ENCODE data around the gene TNF. TPM values are rescaled to one million over a fixed set of nuclear protein-coding genes. Genes with fewer than 3 reads are reported as not detected.

Gene TNF
- total RNA-seq, 1 experiment from 2014 or later = not detected

DNA sequence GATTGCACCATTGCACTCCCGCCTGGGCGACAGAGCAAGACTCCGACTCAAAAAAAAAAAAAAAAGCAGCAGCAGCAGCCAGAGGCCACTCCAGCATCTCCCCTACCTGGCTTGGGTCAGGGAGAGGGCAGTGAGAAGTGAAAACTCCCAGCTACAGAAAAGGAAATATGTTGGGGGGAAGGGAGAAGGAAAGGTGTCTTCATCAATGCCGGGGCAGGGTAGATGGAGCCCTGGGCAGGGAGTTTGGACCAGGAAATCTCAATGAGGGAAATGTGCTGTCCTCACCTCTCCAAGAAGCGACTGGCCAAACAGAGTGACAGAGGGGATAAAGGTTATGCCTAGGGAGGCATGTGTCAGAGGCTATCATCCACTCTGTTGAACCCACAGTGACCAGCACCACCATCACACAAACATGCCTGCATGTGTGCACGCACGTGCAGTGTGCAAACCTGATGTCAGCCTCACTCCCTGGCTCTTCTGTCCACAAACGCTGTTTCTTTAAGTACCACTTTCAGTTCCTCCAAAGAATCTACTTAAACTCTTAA, 38.8 kb downstream of the TNF start:
- Histone ChIP-seq H3K27ac (no peak overlapping the region), H3K4me3 (no peak overlapping the region), H3K36me3 (no peaks in the 10 kb centered on the region), H3K9me3 (replicated peaks) (no peaks in the 10 kb centered on the region), H3K4me1 (replicated peaks) (no peaks in the 10 kb centered on the region), H3K27me3 (replicated peaks) (no peaks in the 10 kb centered on the region)
- DNase-seq (ENCODE audit: low read depth in 1 of 2, low spot score in 2 of 2) = no peak

DNA sequence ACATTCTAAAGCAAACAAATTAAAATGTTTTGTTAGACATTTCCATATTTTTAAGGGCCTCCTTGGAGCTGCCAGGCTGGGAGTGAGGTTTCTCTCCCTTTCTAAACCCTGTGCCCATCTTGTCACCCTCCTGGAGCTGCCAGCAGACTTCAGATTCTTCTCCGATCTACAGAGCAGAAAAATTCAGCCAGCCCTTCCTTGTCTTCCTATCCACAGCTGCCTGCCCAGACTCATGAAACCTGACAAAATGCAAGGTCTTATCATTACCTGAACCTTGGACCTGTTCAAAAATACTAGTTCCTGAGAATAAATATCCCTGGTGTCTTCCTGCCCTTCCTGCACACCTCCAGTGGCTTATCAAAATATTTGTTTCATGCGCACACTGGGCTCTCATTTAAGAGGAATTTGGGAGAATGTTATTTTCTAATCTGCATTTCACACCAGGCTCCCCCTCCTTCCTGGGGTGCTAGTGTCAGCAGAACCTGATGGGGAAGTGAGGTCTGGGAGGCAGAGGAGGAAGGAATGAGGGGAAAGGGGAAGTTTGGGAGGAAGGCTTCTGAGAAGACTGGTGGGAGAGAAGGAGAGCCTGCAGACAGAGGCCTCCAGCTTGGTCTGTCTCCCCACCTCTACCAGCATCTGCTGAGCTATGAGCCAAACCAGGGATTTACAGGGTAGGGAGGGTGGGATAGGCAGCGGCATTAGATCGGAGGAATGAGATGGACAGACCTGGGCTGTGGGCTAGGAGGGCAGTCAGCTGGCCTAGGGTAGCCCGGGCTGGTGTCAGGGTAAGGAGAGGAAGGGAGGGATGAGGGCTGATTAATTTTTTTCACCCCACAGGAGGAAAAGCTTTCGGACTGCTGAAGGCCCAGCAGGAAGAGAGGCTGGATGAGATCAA, 39.6 kb downstream of the TNF start, which contains the start of gene AIF1:
Gene AIF1, plus strand, starts transcription at position 551 of the 895 bp plus-strand sequence. Its CDS starts 96 bp downstream, at position 647.
- DNase-seq (ENCODE audit: low read depth in 1 of 2, low spot score in 2 of 2) = no peak
- H3K36me3 ChIP-seq = no peaks in the 10 kb centered on the region

DNA sequence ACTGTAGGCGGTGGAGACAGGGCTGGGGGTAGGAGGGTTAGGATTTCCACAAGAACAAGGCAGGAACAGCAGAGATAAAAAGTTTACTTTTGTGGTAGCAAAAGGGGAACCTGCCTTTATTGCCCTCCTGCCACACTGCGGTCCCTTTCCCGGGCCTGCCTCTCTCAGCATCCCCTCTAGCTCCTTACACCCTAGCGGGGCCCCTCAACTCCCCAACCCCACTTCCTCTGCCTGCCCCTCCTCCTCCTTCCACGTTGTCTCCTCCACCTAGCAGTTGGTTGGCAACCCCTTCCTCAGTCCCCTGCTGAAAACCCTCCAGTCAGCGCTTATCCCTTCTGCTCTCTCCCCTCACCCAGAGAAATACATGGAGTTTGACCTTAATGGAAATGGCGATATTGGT, 40.4 kb downstream of the TNF start:
- no peaks in the 10 kb centered on the region; the same call in 1 of the 2 replicates for H3K4me1 ChIP-seq (replicated peaks)
- H3K27ac ChIP-seq = no peak overlapping the region
- no peaks in the 10 kb centered on the region for H3K27me3 ChIP-seq (replicated peaks)
- DNase-seq (ENCODE audit: low read depth in 1 of 2, low spot score in 2 of 2) = no peak
- no peaks in the 10 kb centered on the region for H3K9me3 ChIP-seq (replicated peaks)
- H3K36me3 ChIP-seq = peaks cover 1% of the 10 kb centered on the region
- H3K4me3 ChIP-seq = no peak overlapping the region

More for the DNA sequence above, 39.6 kb downstream of the TNF start, which contains the start of gene AIF1:
- Histone ChIP-seq H3K9me3 (replicated peaks) (no peaks in the 10 kb centered on the region), H3K4me3 (no peak within 1 kb of the TSS), H3K4me1 (replicated peaks) (no peaks in the 10 kb centered on the region; the same call in 1 of the 2 replicates), H3K27ac (no peak within 1 kb of the TSS), H3K27me3 (replicated peaks) (no peaks in the 10 kb centered on the region)

DNA sequence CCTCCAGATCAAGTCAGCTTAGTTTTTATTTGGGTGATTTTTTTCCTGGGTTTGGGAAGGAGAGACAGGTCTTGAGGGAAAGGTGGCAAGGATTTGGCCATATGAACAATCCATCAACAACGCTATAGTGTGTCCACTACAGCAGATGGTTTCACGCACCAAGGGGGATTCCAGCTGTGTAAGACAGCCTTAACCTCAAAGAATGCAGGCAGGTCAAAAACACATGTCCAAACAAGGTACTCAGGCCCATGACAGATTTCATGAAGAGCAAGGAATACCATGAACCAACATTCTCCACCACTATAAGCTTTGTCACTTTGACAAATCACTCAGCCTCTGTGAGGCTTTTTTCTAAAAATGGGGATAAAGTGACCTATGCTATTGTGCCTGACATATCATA, 41.6 kb downstream of the TNF start:
- H3K27ac ChIP-seq = no peak overlapping the region
- H3K9me3 ChIP-seq (replicated peaks) = no peaks in the 10 kb centered on the region
- no peak for DNase-seq (ENCODE audit: low read depth in 1 of 2, low spot score in 2 of 2)
- no peak overlapping the region for H3K4me3 ChIP-seq
- H3K27me3 ChIP-seq (replicated peaks) = no peaks in the 10 kb centered on the region
- H3K36me3 ChIP-seq = peaks cover 14% of the 10 kb centered on the region
- no peaks in the 10 kb centered on the region; the same call in 1 of the 2 replicates for H3K4me1 ChIP-seq (replicated peaks)

DNA sequence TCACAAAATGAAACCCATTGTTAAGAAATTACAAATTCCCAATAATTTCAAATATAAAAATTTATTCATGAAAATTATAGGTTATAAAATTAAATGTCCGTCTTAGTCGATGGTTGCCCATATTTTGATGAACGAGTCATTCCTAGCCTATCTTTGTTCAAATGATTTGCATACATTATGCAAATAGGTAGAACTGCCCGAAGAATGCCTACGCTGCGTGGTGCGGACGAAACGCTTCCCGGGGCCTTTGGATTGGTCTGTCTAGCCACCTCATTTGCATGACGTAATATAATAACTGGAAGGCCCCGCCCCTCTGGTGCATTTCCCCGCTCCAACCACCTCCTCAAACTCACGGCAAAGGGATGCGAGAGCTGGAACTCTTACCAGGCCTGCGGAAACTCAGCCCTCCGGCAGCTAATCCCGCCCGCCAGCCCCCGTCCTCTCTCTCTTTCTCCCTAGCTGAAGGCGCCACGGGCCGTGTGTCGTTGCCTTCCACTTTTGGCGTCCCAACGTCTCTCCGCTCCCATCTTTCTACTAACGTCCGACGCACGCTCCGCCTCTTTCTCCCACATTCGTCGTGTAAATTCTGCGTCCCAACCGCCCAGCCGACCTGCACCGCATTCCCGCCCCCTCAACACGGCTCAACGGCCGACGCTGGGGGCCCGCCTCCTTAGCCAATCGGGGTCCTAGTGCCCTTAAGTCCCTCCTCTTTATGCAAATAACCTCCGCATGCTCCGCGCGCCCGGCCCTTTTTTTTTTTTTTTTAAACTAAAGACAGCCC, 44.6 kb downstream of the TNF start:
- no peaks in the 10 kb centered on the region for H3K9me3 ChIP-seq (replicated peaks)

DNA sequence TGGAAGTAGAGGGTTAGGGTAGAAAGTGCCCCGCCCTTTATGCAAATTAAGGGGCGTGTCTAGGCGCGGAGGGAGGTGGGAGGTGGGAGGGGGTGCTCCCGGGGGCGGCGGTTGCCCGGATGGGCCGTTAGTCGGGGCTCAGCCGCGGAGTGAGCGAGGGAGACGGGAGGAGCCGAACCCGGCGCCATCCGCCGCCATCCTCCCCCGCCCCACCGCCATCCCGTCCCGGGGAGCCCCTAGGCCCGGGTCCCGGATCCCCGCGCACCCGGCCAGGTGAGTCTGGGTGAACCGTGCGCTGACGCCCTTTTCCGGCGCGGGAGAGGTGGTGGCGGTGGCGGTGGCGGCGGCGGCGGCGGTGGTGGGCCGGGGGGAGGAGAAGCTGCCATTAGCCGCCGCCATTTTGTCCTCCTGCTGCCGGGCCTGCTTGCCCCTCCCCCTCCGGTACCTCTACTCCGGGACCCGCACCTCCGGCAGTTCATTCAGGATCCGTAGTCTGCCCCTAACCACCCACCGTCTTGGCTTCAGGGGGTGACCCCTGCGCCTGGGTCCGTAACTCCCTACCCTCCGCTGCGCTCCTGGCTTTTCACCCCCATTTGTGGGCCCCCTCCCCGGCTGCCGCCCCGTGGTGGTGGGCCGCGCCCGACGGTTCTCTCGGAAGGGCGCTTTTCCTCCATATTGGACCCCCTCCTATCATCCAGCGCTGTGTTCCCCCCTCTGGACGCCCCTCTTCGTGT, 45.4 kb downstream of the TNF start, which contains the start of gene PRRC2A:
Gene PRRC2A, plus strand, starts transcription at position 130 of the 734 bp plus-strand sequence. CDS start 2,075 bp downstream, outside the sequence.
- peaks cover 8% of the 10 kb centered on the region for H3K4me1 ChIP-seq (replicated peaks)
- peak; percentile 82 to 85 for DNase-seq (ENCODE audit: low read depth in 1 of 2, low spot score in 2 of 2)
- peaks cover 51% of the 10 kb centered on the region for H3K36me3 ChIP-seq
- peak within 1 kb of the TSS; percentile 98 for H3K27ac ChIP-seq
- H3K9me3 ChIP-seq (replicated peaks) = no peaks in the 10 kb centered on the region
- peak within 1 kb of the TSS; percentile 77 for H3K4me3 ChIP-seq
- no peaks in the 10 kb centered on the region for H3K27me3 ChIP-seq (replicated peaks)

More for the DNA sequence above, 44.6 kb downstream of the TNF start:
- Histone ChIP-seq H3K27me3 (replicated peaks) (no peaks in the 10 kb centered on the region), H3K4me3 (peak overlapping the region; percentile 77), H3K4me1 (replicated peaks) (peaks cover 8% of the 10 kb centered on the region), H3K36me3 (peaks cover 44% of the 10 kb centered on the region), H3K27ac (peak overlapping the region; percentile 98)
- DNase-seq (ENCODE audit: low read depth in 1 of 2, low spot score in 2 of 2) = peak; percentile 99 to 100

DNA sequence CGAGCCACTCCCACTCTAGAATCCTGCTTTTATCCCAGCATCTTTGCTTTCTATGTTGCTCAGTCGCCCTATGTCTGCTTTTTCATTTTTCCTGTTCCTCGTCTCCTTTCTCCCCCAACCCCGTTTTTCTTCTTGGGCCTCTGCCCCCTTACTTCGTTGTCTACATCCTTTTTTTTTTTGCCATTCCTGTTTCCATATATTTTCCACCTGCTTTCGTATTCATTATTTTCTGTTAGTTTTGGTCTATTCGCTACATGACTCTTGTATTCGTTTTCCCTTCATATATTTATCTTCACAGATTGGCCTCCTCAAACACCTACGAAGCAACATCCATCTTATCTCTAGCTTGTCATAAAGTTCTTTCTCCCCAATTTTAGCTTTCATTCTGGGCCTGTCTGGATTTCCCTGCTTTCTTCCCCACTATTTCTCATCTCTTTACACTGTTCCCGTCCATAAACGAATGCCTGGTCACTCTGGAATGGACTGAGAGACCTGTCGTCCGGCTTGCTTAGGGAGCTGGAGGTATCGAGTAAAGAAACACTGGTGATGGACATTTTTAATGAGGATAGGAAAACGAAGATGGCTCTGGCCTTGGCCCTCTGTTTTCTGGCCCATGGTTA, 46.1 kb downstream of the TNF start:
- peaks cover 58% of the 10 kb centered on the region for H3K36me3 ChIP-seq
- no peaks in the 10 kb centered on the region for H3K27me3 ChIP-seq (replicated peaks)
- no peak for DNase-seq (ENCODE audit: low read depth in 1 of 2, low spot score in 2 of 2)
- peak overlapping the region; percentile 86 for H3K27ac ChIP-seq
- no peaks in the 10 kb centered on the region for H3K9me3 ChIP-seq (replicated peaks)
- peaks cover 8% of the 10 kb centered on the region for H3K4me1 ChIP-seq (replicated peaks)
- peak overlapping the region; percentile 77 for H3K4me3 ChIP-seq

DNA sequence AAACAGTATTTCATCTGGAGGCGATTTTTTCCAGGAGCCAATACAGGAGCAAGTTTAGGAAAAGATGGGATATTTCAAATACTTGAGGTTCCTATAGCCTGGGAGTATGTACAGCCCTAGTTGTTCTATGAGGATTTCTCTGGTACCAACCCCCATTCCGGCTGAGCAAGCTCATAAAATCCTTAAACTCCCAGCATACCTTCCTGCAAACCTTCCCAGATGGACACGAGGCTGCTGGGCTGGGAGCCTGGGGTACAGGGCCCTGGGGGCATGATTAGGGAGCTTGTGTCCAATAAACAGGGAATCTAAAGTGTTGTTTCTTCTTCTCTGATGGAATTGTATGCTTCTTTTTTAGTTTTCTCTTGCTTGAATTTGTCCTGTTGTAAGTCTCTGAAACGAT, 46.6 kb downstream of the TNF start:
- Histone ChIP-seq H3K27ac (no peak overlapping the region), H3K4me3 (peak overlapping the region; percentile 77), H3K4me1 (replicated peaks) (peaks cover 8% of the 10 kb centered on the region), H3K36me3 (peaks cover 64% of the 10 kb centered on the region), H3K9me3 (replicated peaks) (no peaks in the 10 kb centered on the region), H3K27me3 (replicated peaks) (no peaks in the 10 kb centered on the region)
- DNase-seq (ENCODE audit: low read depth in 1 of 2, low spot score in 2 of 2) = peak in 1 of 2 experiments; percentile 11

DNA sequence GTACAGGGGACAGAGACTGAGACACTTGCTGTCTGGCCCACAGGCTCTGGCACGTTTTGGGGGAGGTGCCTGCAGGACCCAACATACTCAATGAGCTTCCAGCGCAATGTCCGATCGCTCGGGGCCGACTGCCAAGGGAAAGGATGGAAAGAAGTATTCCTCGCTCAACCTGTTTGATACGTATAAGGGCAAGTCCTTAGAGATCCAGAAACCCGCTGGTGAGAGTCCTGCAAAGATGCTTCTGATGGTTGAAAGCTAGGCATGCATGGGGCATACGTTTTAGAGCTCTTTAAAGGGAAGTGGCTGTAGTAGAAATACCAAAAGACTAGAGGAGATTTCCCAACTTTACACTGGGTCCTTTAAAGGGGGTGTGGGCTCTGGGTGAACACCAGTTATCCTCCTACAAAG, 47.3 kb downstream of the TNF start:
- DNase-seq (ENCODE audit: low read depth in 1 of 2, low spot score in 2 of 2) = no peak
- Histone ChIP-seq H3K9me3 (replicated peaks) (no peaks in the 10 kb centered on the region), H3K27ac (no peak overlapping the region), H3K4me1 (replicated peaks) (peaks cover 8% of the 10 kb centered on the region), H3K36me3 (peaks cover 71% of the 10 kb centered on the region), H3K4me3 (no peak overlapping the region), H3K27me3 (replicated peaks) (no peaks in the 10 kb centered on the region)

DNA sequence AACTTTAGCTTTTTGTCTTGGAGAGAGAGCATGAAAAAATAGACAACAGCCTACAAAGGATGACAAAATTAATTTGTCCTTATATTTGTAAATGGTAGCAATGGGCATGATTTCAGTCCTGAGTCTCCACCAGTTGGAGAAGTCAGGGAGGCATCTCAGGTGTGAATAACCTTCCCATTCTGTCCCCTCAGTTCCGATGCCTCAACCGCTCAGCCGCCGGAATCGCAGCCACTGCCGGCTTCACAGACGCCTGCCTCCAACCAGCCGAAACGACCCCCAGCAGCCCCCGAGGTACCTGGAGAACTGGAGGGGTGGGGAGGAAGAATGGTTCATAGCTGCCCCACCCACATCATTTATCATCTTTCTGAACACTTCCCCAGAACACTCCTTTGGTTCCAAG, 48.7 kb downstream of the TNF start:
- Histone ChIP-seq H3K36me3 (peaks cover 84% of the 10 kb centered on the region), H3K27me3 (replicated peaks) (no peaks in the 10 kb centered on the region), H3K4me3 (no peak overlapping the region), H3K27ac (no peak overlapping the region), H3K9me3 (replicated peaks) (no peaks in the 10 kb centered on the region), H3K4me1 (replicated peaks) (peaks cover 8% of the 10 kb centered on the region)
- DNase-seq (ENCODE audit: low read depth in 1 of 2, low spot score in 2 of 2) = no peak

DNA sequence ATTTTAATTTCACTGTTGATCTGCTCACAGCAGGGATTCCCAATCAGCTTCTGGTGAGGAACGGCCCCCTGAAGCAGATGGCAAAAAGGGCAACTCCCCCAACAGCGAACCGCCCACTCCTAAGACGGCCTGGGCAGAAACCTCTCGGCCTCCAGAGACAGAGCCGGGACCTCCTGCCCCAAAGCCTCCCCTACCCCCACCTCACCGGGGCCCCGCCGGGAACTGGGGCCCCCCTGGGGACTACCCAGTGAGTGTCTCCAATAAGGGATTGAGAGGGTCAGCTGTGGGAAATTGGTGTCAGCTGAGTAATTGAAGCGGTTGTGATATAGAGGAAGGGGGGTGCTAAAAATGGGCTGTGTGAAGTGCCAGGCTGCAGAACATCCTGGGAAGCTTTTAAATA, 51.6 kb downstream of the TNF start:
- H3K9me3 ChIP-seq (replicated peaks) = no peaks in the 10 kb centered on the region
- H3K36me3 ChIP-seq = peaks cover 99% of the 10 kb centered on the region
- H3K27me3 ChIP-seq (replicated peaks) = no peaks in the 10 kb centered on the region
- H3K4me3 ChIP-seq = no peak overlapping the region
- DNase-seq (ENCODE audit: low read depth in 1 of 2, low spot score in 2 of 2) = no peak
- H3K4me1 ChIP-seq (replicated peaks) = peaks cover 8% of the 10 kb centered on the region
- H3K27ac ChIP-seq = no peak overlapping the region

- Histone ChIP-seq H3K36me3 (peaks cover 99% of the 10 kb centered on the region), H3K4me1 (replicated peaks) (peaks cover under 1% of the 10 kb centered on the region), H3K4me3 (no peak overlapping the region), H3K27me3 (replicated peaks) (no peaks in the 10 kb centered on the region), H3K9me3 (replicated peaks) (no peaks in the 10 kb centered on the region), H3K27ac (no peak overlapping the region)
- DNase-seq (ENCODE audit: low read depth in 1 of 2, low spot score in 2 of 2) = no peak
Observed at GRCh38 chr6:31627690-31628287, 52.4 kb downstream of the TNF start.
